ENCODE measurements around the gene WLS. TPM values are rescaled to one million over a fixed set of nuclear protein-coding genes. Genes with fewer than 3 reads are reported as not detected.

The WLS gene
- total and polyA plus RNA-seq, 2 experiments from 2014 or later, result 0.87 to 1.2 TPM

DNA sequence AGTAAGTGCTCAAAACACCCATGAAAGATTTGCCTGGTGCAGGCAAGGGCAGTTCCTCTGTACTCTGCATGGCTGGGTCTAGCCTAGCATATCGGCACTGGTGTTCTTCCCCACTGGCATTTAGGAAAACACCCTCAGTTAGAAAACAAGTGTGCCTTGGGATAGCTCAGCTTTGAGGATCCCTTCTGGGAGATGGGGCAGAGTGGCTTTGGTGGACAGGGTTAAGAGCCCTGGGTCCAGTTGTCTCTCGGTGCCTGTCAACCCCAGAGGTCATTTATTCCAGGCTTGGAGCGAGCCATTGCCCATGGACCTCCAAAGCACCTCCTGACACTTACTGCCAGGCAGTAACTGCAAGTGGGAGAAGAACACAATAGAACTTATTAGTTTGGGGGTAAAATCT is 101.1 kb downstream of the WLS start:
- H3K79me2 ChIP-seq (replicated peaks; ENCODE audit: insufficient read depth), result no peaks in the 10 kb centered on the region
- H3K36me3 Mint-ChIP-seq (ENCODE audit: low read depth), result no peaks in the 10 kb centered on the region
- H3K9me2 ChIP-seq (ENCODE audit: insufficient read depth), result peaks cover 3% of the 10 kb centered on the region; the same call in 1 of the 2 replicates
- no peaks in the 10 kb centered on the region for H3K4me1 ChIP-seq (ENCODE audit: insufficient read depth)
- ATAC-seq (no peak), DNase-seq (ENCODE audit: low spot score) (no peak)
- no peak overlapping the region for H3K4me2 ChIP-seq
- no peak overlapping the region for H3K27ac Mint-ChIP-seq
- no peaks in the 10 kb centered on the region for H3K9me3 Mint-ChIP-seq
- no peak for TF ChIP-seq POLR2AphosphoS5 (IDR thresholded peaks at IDR 0.05; ENCODE audit: low read depth)
- TF ChIP-seq, protein P1, sequence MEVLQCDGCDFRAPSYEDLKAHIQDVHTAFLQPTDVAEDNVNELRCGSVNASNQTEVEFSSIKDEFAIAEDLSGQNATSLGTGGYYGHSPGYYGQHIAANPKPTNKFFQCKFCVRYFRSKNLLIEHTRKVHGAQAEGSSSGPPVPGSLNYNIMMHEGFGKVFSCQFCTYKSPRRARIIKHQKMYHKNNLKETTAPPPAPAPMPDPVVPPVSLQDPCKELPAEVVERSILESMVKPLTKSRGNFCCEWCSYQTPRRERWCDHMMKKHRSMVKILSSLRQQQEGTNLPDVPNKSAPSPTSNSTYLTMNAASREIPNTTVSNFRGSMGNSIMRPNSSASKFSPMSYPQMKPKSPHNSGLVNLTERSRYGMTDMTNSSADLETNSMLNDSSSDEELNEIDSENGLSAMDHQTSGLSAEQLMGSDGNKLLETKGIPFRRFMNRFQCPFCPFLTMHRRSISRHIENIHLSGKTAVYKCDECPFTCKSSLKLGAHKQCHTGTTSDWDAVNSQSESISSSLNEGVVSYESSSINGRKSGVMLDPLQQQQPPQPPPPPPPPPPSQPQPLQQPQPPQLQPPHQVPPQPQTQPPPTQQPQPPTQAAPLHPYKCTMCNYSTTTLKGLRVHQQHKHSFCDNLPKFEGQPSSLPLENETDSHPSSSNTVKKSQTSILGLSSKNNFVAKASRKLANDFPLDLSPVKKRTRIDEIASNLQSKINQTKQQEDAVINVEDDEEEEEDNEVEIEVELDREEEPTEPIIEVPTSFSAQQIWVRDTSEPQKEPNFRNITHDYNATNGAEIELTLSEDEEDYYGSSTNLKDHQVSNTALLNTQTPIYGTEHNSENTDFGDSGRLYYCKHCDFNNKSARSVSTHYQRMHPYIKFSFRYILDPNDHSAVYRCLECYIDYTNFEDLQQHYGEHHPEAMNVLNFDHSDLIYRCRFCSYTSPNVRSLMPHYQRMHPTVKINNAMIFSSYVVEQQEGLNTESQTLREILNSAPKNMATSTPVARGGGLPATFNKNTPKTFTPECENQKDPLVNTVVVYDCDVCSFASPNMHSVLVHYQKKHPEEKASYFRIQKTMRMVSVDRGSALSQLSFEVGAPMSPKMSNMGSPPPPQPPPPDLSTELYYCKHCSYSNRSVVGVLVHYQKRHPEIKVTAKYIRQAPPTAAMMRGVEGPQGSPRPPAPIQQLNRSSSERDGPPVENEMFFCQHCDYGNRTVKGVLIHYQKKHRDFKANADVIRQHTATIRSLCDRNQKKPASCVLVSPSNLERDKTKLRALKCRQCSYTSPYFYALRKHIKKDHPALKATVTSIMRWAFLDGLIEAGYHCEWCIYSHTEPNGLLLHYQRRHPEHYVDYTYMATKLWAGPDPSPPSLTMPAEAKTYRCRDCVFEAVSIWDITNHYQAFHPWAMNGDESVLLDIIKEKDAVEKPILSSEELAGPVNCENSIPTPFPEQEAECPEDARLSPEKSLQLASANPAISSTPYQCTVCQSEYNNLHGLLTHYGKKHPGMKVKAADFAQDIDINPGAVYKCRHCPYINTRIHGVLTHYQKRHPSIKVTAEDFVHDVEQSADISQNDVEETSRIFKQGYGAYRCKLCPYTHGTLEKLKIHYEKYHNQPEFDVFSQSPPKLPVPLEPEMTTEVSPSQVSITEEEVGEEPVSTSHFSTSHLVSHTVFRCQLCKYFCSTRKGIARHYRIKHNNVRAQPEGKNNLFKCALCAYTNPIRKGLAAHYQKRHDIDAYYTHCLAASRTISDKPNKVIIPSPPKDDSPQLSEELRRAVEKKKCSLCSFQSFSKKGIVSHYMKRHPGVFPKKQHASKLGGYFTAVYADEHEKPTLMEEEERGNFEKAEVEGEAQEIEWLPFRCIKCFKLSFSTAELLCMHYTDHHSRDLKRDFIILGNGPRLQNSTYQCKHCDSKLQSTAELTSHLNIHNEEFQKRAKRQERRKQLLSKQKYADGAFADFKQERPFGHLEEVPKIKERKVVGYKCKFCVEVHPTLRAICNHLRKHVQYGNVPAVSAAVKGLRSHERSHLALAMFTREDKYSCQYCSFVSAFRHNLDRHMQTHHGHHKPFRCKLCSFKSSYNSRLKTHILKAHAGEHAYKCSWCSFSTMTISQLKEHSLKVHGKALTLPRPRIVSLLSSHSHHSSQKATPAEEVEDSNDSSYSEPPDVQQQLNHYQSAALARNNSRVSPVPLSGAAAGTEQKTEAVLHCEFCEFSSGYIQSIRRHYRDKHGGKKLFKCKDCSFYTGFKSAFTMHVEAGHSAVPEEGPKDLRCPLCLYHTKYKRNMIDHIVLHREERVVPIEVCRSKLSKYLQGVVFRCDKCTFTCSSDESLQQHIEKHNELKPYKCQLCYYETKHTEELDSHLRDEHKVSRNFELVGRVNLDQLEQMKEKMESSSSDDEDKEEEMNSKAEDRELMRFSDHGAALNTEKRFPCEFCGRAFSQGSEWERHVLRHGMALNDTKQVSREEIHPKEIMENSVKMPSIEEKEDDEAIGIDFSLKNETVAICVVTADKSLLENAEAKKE (CRISPR knock-in tag; IDR thresholded peaks at IDR 0.05), result no peak
- no peak for TF ChIP-seq ZNF114 (CRISPR knock-in tag; IDR thresholded peaks at IDR 0.05)
- TF ChIP-seq, protein P2, sequence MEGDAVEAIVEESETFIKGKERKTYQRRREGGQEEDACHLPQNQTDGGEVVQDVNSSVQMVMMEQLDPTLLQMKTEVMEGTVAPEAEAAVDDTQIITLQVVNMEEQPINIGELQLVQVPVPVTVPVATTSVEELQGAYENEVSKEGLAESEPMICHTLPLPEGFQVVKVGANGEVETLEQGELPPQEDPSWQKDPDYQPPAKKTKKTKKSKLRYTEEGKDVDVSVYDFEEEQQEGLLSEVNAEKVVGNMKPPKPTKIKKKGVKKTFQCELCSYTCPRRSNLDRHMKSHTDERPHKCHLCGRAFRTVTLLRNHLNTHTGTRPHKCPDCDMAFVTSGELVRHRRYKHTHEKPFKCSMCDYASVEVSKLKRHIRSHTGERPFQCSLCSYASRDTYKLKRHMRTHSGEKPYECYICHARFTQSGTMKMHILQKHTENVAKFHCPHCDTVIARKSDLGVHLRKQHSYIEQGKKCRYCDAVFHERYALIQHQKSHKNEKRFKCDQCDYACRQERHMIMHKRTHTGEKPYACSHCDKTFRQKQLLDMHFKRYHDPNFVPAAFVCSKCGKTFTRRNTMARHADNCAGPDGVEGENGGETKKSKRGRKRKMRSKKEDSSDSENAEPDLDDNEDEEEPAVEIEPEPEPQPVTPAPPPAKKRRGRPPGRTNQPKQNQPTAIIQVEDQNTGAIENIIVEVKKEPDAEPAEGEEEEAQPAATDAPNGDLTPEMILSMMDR (conservative IDR thresholded peaks at IDR 0.05; ENCODE audit: low read depth in 2 of 2), result no peak
- TF ChIP-seq, protein P3, sequence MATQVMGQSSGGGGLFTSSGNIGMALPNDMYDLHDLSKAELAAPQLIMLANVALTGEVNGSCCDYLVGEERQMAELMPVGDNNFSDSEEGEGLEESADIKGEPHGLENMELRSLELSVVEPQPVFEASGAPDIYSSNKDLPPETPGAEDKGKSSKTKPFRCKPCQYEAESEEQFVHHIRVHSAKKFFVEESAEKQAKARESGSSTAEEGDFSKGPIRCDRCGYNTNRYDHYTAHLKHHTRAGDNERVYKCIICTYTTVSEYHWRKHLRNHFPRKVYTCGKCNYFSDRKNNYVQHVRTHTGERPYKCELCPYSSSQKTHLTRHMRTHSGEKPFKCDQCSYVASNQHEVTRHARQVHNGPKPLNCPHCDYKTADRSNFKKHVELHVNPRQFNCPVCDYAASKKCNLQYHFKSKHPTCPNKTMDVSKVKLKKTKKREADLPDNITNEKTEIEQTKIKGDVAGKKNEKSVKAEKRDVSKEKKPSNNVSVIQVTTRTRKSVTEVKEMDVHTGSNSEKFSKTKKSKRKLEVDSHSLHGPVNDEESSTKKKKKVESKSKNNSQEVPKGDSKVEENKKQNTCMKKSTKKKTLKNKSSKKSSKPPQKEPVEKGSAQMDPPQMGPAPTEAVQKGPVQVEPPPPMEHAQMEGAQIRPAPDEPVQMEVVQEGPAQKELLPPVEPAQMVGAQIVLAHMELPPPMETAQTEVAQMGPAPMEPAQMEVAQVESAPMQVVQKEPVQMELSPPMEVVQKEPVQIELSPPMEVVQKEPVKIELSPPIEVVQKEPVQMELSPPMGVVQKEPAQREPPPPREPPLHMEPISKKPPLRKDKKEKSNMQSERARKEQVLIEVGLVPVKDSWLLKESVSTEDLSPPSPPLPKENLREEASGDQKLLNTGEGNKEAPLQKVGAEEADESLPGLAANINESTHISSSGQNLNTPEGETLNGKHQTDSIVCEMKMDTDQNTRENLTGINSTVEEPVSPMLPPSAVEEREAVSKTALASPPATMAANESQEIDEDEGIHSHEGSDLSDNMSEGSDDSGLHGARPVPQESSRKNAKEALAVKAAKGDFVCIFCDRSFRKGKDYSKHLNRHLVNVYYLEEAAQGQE (IDR thresholded peaks at IDR 0.05; ENCODE audit: unreplicated experiment), result no peak
- TF ChIP-seq EZH2phosphoT487 (IDR thresholded peaks at IDR 0.05; ENCODE audit: unreplicated experiment), result no peak
- no peak for TF ChIP-seq JUNB (IDR thresholded peaks at IDR 0.05; ENCODE audit: unreplicated experiment)
- no peak for TF ChIP-seq CREB1 (CRISPR knock-in tag; IDR thresholded peaks at IDR 0.05; ENCODE audit: low read depth)
- no peak for TF ChIP-seq NANOG (IDR thresholded peaks at IDR 0.05; ENCODE audit: borderline replicate concordance)
- no peak for TF ChIP-seq STAT1 (IDR thresholded peaks at IDR 0.05; ENCODE audit: unreplicated experiment)
- TF ChIP-seq, protein P4, sequence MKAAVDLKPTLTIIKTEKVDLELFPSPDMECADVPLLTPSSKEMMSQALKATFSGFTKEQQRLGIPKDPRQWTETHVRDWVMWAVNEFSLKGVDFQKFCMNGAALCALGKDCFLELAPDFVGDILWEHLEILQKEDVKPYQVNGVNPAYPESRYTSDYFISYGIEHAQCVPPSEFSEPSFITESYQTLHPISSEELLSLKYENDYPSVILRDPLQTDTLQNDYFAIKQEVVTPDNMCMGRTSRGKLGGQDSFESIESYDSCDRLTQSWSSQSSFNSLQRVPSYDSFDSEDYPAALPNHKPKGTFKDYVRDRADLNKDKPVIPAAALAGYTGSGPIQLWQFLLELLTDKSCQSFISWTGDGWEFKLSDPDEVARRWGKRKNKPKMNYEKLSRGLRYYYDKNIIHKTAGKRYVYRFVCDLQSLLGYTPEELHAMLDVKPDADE (IDR thresholded peaks at IDR 0.05), result no peak
- no peak for TF ChIP-seq EZH2 (IDR thresholded peaks at IDR 0.05; ENCODE audit: low read depth, unreplicated experiment)
- no peak overlapping the region for H3K4me3 Mint-ChIP-seq
- H3K27me3 Mint-ChIP-seq (ENCODE audit: insufficient read depth, low read depth, poor library complexity), result peaks cover 2% of the 10 kb centered on the region
- H2AFZ ChIP-seq, result no peak overlapping the region
- no peak overlapping the region for H3K4me3 ChIP-seq
- peaks cover 8% of the 10 kb centered on the region; the same call in 2 of the 3 replicates for H3K4me1 Mint-ChIP-seq
- no peaks in the 10 kb centered on the region for H3F3A ChIP-seq (replicated peaks; ENCODE audit: low read depth)
- H3K27me3 ChIP-seq (ENCODE audit: insufficient read depth), result no peaks in the 10 kb centered on the region
- H4K20me1 ChIP-seq (replicated peaks; ENCODE audit: insufficient read depth), result no peaks in the 10 kb centered on the region
- no peaks in the 10 kb centered on the region for H3K36me3 ChIP-seq (ENCODE audit: insufficient read depth)
- H3K27ac ChIP-seq (ENCODE audit: low read depth), result no peak overlapping the region
